Activated naive CD4-positive, alpha-beta T cell (primary cell): ENCODE measurements around the gene TASP1.
"Not testable (repeated sequence)": the region's sequence is repeated elsewhere in the genome, so short reads cannot be mapped to it uniquely, and the experiment has no call there.

ENCODE experiments used
- DNase-seq, 4 experiments: peaks; one replicate each; lab custom pipeline; 2025; lab: John Stamatoyannopoulos, UW

TASP1 gene

DNA sequence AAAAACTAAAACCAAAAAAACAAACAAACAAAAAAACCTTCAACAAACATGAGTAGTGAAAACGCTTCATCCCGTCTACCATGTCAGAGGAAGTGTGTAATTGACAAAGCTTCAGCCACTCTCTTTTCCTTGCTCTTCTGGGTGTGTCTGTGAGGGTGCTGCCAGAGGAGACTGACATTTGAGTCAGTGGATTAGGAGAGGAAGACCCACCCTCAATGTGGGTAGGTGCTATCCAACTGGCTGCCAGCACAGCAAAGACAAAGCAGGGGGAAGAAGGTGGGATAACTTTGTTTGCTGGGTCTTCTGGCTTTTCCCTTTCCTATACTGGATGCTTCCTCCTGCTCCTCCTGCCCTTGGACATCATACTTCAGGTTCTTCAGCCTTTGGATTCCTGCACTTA lies 145.6 kb downstream of the TASP1 start:
- DNase-seq: no peak

DNA sequence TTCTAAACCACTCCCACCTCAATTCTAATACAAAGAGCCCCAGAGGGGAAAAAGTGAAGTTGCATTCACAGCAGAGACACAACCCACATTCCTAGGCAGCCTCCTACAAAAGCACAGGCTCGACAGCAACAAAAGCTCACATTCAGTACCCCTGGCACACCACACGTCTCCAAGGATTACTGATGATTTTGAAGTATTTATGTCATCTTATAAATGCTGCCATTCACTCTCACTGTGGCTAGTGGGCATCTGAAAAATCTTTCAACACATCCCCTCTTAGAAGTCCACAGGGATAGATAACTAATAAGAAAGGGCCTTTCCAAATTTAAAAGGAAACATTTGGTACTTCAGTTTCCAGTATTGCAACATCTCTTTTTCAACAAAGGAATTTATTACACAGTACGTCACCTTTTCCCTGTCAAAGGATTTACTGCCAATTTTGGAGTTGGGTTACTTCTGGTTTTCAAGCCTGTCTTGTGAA lies 146.7 kb downstream of the TASP1 start:
- no peak for DNase-seq

DNA sequence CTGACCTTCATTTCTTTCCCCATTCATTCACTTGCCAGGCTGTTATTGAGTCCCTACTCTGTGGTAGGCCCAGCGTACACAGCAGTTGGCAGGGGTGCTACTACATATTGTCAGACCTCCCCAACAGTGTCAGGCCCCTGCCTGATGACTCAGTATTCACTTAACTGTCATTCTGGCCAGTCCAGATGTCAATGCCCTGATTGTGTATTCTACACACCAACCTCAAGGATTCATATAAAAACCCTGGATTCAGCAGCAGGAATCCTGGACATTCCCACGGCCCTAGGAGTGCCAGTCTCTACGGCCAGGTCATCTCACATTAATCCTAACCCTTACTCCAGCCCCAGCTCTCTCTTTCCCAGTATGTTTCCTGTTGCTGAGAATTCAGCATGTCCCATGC lies 151.5 kb downstream of the TASP1 start:
- no peak for DNase-seq

DNA sequence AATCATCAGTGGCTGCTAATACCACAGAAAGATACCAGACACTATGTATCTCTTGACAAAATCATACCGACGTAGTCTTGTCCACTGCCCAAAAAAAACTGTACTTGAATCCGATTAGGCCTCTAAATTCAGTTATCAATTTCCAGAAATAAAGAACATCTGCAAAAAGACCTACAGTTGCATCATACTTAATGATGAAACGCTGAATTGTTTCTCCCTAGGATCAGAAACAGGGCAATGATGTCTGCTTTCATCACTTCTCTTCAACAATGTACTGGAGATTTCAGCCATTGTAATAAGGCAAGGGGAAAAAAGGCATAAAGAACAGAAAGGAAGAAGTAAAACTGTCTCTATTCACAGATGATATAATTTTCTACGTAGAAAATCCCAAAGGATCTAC lies 152.0 kb downstream of the TASP1 start:
- no peak for DNase-seq

DNA sequence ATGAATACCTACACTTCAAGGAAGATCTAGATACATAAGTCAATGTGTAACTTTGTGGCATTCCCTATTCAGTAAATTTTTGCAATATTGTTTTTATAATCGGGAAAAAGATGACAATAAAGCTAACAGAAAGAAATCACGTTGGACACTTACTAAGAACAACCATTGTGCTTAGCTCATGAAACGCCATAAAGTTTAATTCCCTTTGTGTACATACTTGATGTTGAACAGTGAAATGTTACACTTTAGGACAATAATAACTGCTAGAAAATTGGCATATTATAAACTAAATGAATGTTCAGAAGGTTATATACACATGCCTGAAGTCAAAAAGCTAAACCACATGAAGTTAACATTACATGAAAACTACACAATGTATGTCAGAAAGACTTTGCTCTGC lies 153.2 kb downstream of the TASP1 start:
- no peak for DNase-seq

DNA sequence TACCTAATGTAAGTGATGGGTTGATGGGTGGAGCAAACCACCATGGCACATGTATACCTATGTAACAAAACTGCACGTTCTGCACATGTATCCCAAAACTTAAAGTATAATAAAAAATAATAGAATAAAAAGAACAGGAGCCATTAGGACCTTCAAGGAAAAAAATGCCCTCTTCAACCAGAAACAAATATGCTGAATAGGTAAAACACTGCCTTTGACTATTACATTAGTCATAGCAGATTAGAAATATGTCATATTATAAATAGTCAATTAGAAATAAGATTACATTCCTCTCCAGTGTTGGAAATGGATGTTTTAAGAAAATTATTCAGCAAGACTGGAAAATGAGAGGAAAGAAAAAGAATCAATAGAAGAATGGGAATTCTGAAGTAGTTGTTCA lies 153.7 kb downstream of the TASP1 start:
- not testable (repeated sequence) for DNase-seq

DNA sequence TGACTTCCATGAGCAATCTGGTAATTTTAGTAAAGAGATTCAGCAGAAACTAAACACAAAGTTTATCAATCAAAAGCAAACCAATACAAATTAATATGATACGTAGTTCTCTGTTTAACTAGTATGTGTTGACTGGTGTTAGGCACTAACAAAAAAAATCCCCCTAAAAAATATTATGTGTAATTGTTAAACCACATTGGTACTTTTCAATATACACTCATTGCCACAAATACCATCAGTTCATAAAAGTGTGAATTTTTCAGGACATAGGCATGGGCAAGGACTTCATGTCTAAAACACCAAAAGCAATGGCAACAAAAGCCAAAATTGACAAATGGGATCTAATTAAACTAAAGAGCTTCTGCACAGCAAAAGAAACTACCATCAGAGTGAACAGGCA lies 155.3 kb downstream of the TASP1 start:
- DNase-seq: not testable (repeated sequence)

DNA sequence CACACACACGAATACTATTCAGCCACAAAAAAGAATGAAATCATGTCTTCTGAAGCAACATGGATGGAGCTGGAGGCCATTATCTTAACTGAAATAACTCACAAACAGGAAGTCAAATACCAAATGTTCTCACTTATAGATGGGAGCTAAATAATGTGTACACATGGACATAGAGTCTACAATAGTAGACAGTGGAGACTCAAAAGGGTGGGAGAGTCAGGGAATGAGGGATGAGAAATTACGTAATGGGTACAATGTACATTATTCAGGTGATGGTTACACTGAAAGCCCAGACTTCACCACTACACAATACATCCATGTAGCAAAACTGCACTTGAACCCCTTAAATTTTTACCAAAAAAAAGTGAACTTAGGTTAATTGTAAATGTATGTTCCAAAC lies 160.4 kb downstream of the TASP1 start:
- no peak for DNase-seq

DNA sequence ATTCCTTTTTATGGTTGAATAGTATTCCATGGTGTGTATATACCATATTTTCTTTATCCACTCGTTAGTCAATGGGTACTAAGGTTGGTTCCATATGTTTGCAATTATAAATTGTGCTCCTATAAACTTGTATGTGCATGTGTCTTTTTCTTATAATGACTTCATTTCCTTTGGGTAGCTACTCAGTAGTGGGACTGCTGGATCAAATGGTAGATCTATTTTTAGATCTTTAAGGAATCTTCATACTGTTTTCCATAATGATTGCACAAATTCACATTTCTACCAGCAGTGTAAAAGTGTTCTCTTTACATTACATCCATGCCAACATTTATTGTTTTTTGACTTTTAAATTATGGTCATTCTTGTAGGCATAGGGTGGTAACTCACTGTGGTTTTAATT lies 164.3 kb downstream of the TASP1 start:
- DNase-seq: no peak

DNA sequence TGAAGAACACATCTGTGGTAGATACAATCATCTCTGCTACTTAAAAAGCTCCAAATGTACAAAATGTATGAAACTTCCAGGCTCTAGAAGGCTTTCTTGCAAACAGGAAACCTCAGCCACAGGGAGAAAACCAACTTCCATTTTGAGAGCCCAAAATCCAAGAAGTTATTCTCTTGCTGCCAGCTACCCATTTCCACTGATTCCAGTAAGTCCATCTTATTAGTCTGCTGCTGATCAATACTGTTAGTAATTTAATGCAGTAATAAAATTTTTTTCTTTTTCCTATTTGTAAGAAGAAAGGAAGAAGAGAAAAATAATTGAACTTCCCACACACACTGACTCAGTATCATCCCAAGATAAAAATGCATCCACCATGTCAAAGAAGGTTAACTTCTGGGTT lies 169.5 kb downstream of the TASP1 start:
- no peak for DNase-seq

DNA sequence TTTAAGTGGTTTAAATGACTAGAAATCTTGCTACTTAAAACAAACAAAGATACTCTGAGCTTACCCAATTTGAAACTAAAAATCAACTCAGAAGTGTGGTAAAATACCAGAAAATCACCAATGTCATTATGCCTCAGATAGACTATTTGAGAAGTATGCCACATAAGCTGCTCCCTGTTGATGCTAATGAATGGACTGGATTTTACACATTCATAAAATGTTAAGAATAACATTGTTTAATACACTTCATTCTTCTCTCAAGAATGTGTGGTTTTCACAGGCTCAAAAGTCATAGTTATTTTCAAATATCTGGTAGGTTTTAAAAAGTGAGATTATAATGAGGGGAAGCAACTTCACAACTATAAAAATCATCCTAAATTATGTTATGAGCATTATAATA lies 170.6 kb downstream of the TASP1 start:
- no peak for DNase-seq

DNA sequence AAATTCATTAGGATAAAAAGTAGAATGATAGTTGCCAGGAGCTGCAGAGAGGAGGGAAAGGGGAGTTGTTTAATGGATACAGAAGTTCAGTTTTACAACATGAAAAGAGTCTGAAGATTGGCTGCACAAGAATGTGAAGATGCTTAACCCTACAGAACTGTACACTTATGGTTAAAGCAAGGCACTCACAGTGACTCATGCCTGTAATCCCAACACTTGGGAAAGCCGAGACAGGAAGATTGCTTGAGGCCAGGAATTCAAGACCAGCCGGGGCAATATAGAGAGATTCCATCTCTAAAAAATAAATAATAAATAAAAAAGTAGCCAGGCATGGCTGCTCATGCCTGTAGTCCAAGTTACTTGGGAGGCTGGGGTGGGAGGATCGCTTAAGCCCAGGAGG lies 174.0 kb downstream of the TASP1 start:
- DNase-seq: no peak

DNA sequence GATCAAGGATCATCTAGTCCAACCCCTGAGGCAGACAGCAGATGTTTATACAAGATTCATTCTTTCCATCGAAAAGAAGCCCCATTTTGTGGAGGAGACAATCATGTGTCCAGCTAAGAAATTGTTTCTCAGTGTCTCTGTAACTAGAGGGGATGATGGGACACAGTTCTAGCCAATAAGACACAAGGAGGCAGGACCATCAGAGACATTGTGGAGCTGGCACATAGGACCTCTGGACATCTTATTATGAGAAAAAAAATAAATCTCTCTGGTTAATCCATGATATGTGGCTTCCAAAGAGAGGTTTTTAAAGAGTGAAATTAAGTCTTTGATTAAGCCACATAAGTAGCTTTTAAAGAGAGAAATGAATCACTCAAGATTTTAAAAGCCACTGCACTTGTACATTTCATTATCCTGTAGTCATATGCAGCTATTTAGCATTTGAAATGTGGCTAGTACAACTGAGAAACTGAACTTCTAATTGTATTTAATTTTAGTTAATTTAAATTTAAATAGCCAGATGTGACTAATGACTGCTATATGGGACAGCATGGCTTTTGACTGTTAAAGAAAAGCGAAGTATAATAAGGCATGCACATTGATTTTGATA lies 176.8 kb downstream of the TASP1 start:
- DNase-seq: no peak

DNA sequence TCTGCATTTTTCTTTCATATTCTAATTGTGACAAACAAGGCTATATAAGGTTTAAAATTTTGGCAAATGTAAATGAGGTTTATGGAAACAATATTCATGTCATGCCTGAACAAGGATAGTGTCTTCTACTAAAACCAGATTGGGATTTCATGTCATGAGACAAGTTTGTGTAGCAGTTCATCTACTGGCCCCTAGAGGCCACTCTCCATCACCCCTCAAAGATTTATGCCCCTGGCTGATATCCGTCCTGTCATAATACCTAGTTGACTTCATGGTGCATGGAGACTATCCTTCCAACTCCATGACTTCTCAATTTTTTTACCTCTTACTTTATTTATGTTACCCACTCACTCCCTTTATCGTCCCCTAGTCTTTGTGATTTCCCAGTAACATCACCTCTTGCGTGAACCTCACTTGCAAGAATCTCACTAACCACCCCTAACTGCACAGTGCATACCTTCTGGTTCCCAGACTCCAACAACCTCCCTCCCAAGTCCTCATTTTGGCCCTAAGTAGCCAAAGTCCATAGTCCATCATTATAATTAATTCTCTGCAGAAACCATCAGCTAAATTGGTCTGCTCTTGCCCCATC lies 179.8 kb downstream of the TASP1 start:
- no peak for DNase-seq

DNA sequence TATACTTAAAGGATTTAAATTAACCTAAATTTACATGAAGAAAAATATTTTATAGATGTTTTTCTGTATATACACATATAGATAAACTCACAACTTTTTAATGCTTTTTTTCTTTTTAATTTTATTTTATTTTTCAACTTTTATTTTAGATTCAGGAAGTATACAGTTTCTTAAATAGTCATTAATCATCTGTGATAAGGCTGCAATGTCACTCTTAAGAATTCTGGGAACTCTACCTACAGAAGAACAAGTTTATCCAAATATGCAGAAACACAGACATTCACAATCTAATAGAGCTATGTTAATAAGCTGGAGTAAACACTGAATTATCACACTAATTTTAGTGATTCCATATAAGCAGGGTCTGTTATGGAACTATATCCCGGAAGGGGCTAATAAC lies 181.2 kb downstream of the TASP1 start:
- DNase-seq: no peak

DNA sequence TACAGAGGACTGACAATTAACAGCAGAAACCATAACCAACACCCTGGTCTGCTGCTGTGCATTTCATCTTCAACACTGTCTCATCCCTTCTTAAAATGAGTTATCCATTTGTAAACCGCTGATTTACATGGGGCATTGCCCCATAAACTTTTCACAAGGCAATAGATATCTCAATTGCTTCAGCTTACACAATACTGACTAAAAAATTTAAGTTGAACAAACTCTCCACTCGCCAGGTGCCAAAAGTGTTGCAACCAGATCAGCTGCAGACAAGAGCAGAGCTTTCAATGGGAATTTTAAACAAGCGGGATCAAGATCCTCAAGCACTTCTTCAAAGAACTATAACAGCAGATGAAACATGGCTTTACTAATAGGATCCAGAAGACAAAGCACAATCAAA lies 183.0 kb downstream of the TASP1 start:
- no peak for DNase-seq

DNA sequence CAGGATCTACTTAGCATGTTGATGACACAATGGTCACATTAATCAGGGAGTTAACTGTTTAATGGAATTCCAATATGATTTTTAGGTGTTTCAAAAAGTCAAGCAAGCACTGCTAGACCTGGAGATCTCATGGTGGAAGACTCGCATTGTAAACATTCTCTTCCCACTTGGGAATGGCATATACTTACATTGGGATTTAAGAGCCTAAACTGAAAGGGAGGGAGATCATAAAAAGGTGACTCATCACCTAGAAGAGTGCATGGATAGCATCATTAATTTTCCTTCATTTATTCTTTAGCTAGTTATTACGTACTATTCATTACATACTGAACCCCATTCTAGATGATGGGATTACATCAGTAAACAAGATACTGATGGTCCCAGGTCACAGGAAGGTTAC lies 185.4 kb downstream of the TASP1 start:
- no peak for DNase-seq

DNA sequence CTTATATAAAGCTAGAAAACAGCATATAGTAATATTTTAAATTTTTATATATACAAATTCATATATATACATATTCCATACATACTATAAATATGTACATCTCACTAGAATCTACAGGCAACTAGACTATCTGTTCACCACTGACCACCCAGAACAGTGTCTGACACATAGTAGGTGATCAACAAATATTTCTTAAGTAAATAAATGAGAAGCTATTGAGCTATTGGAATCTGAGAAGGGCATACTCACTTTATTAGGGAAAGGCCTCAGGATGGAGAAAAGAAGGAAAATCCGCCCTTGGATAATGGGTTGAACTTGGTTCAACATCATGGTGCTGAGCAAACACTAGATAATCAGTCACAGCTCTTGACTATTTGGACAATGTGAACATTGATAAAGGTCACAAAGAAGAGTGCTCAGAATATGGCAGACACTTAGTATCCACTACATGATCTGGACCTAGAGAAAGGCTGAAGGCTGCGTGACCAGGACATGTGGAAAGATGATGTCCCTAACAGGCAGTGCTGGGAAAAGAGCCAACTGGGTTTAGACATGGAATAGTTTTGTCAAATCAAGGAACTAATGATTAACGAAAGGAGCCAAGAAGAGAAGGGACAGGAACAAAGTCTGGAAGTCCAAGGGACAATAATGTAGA lies 186.1 kb downstream of the TASP1 start:
- DNase-seq: no peak

DNA sequence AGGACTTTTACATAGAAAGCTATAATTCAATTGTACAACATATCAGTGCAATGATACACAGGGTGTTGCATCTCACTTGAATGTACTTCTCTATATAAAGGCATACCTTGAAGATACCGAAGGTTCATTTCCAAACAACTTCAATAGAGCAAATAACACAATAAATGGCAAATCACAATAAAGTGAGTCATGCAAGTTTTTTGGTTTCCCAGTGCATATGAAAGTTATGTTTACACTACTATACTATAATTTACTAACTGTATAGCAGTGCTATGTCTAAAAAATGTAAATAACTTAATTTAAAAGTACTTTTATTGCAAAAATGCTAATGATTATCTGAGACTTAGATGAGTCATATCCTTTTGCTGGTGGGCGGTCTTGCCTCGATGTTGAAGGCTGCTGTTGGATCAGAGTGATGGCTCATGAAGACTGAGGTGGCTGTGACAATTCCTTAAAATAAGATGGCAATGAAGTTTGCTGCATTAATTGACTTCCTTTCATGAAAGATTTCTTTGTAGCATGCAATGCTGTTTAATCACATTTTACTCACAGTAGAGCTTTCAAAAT lies 188.8 kb downstream of the TASP1 start:
- DNase-seq: no peak

DNA sequence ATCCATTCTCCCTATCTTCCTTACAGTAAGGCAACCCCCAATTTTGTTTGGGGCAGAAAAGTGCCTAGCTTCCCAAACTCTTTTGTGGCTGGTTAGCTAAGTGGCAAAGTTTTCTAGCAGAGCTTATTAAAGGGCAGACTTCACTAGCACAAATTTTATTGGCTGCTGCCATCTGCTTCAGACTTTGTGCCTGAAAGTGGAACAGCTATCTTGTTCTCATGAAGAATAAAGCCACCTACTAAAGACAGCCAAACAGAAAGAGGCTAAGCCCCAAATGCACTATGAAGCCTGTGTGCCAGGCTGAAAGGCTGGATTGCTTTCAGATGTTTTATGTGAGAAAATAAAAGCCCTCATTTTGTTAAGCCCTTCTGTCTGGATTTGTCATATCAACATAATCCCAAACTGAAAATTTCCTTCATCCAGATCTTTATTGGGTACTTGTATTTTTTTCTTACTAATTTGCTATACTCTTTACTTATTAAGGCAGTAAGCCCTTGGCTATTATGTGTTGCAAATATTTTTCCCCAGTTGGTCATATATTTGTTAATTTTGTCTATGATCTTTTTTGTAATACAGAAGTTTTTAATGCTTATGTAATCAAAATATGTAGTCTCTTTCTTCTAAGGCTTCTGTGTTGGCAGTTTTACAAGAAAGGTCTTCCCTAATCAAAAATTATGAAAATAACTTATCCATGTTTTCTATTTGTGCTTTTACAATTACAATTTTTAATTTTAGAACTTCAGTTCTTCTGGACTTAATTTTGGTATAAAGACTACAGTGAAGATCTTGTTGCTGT lies 191.1 kb downstream of the TASP1 start:
- no peak for DNase-seq

DNA sequence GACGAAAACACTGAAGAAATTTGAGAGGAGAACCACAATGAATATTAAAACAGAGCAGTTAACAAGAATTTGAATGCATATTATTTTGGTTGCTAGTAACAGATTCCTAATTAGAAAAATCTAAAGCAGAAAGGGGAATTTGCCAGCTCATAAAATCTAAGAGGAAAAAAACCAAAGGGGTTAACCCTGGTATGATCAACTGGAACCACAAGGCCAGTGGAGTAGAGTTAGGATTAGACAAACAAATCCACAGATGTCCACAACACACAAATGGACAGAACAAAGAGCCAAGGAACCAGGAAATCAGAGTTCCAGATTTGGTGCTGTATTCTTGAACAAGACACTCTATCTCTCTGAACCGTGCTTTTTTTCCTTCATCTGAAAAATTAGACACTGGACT lies 195.0 kb downstream of the TASP1 start:
- DNase-seq: no peak

DNA sequence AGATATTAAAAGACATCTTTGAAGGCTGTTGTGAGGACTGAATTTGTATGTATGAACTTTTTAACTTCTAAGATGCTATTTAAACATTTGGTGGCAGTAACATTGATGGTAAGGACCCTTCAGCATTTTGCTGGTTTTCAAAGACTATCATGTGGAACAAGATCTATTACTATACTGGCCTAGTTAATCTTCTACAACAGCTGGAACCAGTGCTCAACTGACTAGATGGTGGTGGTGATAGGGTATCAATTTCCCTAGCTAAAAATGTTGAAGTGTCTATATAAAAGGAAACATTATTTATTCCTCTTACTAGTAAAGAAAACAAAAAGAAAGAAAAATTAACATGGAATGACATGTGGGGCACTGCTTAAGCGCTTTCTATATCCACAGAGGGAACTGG lies 195.7 kb downstream of the TASP1 start:
- no peak for DNase-seq

DNA sequence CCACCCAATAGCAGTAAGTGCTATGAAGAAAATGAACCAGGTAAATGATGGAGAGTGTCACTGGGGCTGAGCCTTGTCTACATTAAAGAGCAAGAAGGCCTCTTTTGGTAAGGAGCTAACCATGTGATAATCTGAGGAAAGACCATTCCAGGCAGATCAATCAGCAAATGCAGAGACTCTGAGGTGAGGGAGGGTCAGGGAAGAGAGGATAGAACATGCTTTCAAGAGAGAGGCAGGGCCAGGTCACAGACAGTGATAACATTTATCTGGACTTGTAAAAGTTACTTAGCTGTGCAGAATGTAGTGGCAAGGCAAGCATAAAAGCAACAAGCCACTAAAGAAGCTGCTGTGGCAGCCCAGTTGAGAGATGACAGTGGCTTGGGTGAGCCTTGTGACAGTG lies 197.3 kb downstream of the TASP1 start:
- DNase-seq: no peak
